HepG2 (cell line): ENCODE data around the gene PIK3IP1. TPM values are rescaled to one million over a fixed set of nuclear protein-coding genes. Genes with fewer than 3 reads are reported as not detected.
A peak's percentile ranks its signal among the peaks of the same experiment; 100 is the strongest.

Source experiments
- FOXK1 ChIP-seq: sonication (generic); formaldehyde crosslinking; IDR thresholded peaks from 2 replicates; pipeline ENCODE4 v1.4.0; 2020; ENCODE audit warnings: low read depth, missing genetic modification reagents, borderline replicate concordance
- JUNB ChIP-seq: sonication (generic); formaldehyde crosslinking; IDR thresholded peaks from 2 replicates; pipeline ENCODE4 v1.8.0; 2022; ENCODE audit warnings: missing genetic modification reagents, mild to moderate bottlenecking, borderline replicate concordance
- MIER2 ChIP-seq: IDR thresholded peaks from 2 replicates; pipeline ENCODE4 v1.6.1; 2016; ENCODE audit warnings: missing biosample characterization, missing genetic modification reagents
- MIER3 ChIP-seq: IDR thresholded peaks from 2 replicates; pipeline ENCODE4 v1.6.1; 2016; ENCODE audit warnings: missing compliant biosample characterization, borderline replicate concordance
- NFIC ChIP-seq: IDR thresholded peaks from 2 replicates; pipeline ENCODE4 v1.6.1; 2012; ENCODE audit warnings: mild to moderate bottlenecking, low read length, inconsistent platforms
- PAF1 ChIP-seq: IDR thresholded peaks from 2 replicates; pipeline ENCODE4 v1.6.1; 2016; ENCODE audit warnings: missing genetic modification reagents, missing compliant biosample characterization
- PBX2 ChIP-seq: IDR thresholded peaks from 2 replicates; pipeline ENCODE4 v1.6.1; 2016; ENCODE audit warnings: control low read depth
- POLR2A ChIP-seq, 2 experiments: IDR thresholded peaks; 2 replicates each; pipeline ENCODE4 v1.6.1; 2011; ENCODE audit warnings: low read depth in 2 of 2, low read length in 2 of 2, mild to moderate bottlenecking in 1 of 2, moderate library complexity in 1 of 2; ENCODE audit not compliant: insufficient read depth in 1 of 2
- PTBP1 ChIP-seq: fragments of 200-400 bp; formaldehyde crosslinking; IDR thresholded peaks from 2 replicates; pipeline ENCODE4 v1.6.1; 2018; ENCODE audit warnings: low read length, low read depth; ENCODE audit not compliant: poor library complexity, severe bottlenecking
- RBFOX2 ChIP-seq: fragments of 200-400 bp; formaldehyde crosslinking; IDR thresholded peaks from 2 replicates; pipeline ENCODE4 v1.6.1; 2017; ENCODE audit warnings: low read depth, mild to moderate bottlenecking, low read length
- RELA ChIP-seq: sonication (generic); formaldehyde crosslinking; IDR thresholded peaks from 2 replicates; pipeline ENCODE4 v1.4.0; 2020; ENCODE audit warnings: missing genetic modification reagents
- SP140L ChIP-seq: sonication (generic); formaldehyde crosslinking; IDR thresholded peaks from 2 replicates; pipeline ENCODE4 v1.4.0; 2020; ENCODE audit warnings: missing genetic modification reagents, borderline replicate concordance
- SP2 ChIP-seq: sonication (generic); formaldehyde crosslinking; IDR thresholded peaks from 2 replicates; pipeline ENCODE4 v1.5.1; 2020; ENCODE audit warnings: mild to moderate bottlenecking, missing genetic modification reagents
- SRY ChIP-seq: sonication (generic); formaldehyde crosslinking; IDR thresholded peaks from 2 replicates; pipeline ENCODE4 v1.8.0; 2022; ENCODE audit warnings: mild to moderate bottlenecking, missing genetic modification reagents
- STAT5B ChIP-seq: sonication (generic); formaldehyde crosslinking; IDR thresholded peaks from 2 replicates; pipeline ENCODE4 v1.4.0; 2020; ENCODE audit warnings: missing genetic modification reagents
- TARDBP ChIP-seq: sonication (generic); formaldehyde crosslinking; IDR thresholded peaks from 2 replicates; pipeline ENCODE4 v1.8.0; 2022; ENCODE audit warnings: mild to moderate bottlenecking, missing genetic modification reagents
- U2AF1 ChIP-seq: fragments of 200-400 bp; formaldehyde crosslinking; optimal IDR thresholded peaks from 2 replicates; pipeline ENCODE3; 2017; ENCODE audit warnings: mild to moderate bottlenecking, low read depth, low read length
- XRCC5 ChIP-seq: fragments of 200-400 bp; formaldehyde crosslinking; optimal IDR thresholded peaks from 2 replicates; pipeline ENCODE3; 2017; ENCODE audit warnings: mild to moderate bottlenecking, low read length
- ZBTB7B ChIP-seq: sonication (generic); formaldehyde crosslinking; IDR thresholded peaks from 2 replicates; pipeline ENCODE4 v1.4.0; 2020; ENCODE audit warnings: missing genetic modification reagents
- ZC3H13 ChIP-seq: sonication (generic); formaldehyde crosslinking; IDR thresholded peaks from 2 replicates; pipeline ENCODE4 v1.8.1; 2023; ENCODE audit warnings: mild to moderate bottlenecking, missing genetic modification reagents, moderate library complexity
- ZFP41 ChIP-seq: sonication (generic); formaldehyde crosslinking; IDR thresholded peaks from 2 replicates; pipeline ENCODE4 v1.4.0; 2020; ENCODE audit warnings: mild to moderate bottlenecking, missing genetic modification reagents, borderline replicate concordance
- ZFP82 ChIP-seq: sonication (generic); formaldehyde crosslinking; IDR thresholded peaks from 2 replicates; pipeline ENCODE4 v1.5.1; 2020; ENCODE audit warnings: mild to moderate bottlenecking, missing genetic modification reagents, borderline replicate concordance
- ZNF230 ChIP-seq: sonication (generic); formaldehyde crosslinking; IDR thresholded peaks from 2 replicates; pipeline ENCODE4 v1.4.0; 2020; ENCODE audit warnings: mild to moderate bottlenecking, missing genetic modification reagents
- ZNF382 ChIP-seq: sonication (generic); formaldehyde crosslinking; IDR thresholded peaks from 2 replicates; pipeline ENCODE4 v1.5.0; 2020; ENCODE audit warnings: missing genetic modification reagents, mild to moderate bottlenecking, borderline replicate concordance
- ZNF383 ChIP-seq: sonication (generic); formaldehyde crosslinking; IDR thresholded peaks from 2 replicates; pipeline ENCODE4 v1.4.0; 2020; ENCODE audit warnings: missing genetic modification reagents, mild to moderate bottlenecking, borderline replicate concordance
- ZNF430 ChIP-seq: sonication (generic); formaldehyde crosslinking; IDR thresholded peaks from 2 replicates; pipeline ENCODE4 v1.9.0; 2021; ENCODE audit warnings: mild to moderate bottlenecking, missing genetic modification reagents
- ZNF619 ChIP-seq: sonication (generic); formaldehyde crosslinking; IDR thresholded peaks from 2 replicates; pipeline ENCODE4 v1.4.0; 2020; ENCODE audit warnings: mild to moderate bottlenecking, missing genetic modification reagents
- ZNF761 ChIP-seq: sonication (generic); formaldehyde crosslinking; conservative IDR thresholded peaks from 2 replicates; pipeline ENCODE4 v1.4.0; 2020; ENCODE audit warnings: mild to moderate bottlenecking, missing genetic modification reagents
- ZNF768 ChIP-seq: sonication (generic); formaldehyde crosslinking; IDR thresholded peaks from 2 replicates; pipeline ENCODE4 v1.4.0; 2020; ENCODE audit warnings: missing genetic modification reagents
- polyA plus RNA-seq, 8 experiments: library from polyadenylated mRNA; depleted of rRNA in 3 of 8; stranded (reverse) in 7 of 8; unstranded in 1 of 8; fragments of >200 nt; fragmentation: Illumina TruSeq in 4 of 8; extraction: Trizol in 4 of 8; gene quantifications; 2 replicates each; pipeline versions ENCODE4 v1.2.1 to v1.2.3, GENCODE V29; 2011 to 2016; ENCODE audit warnings: low read depth in 4 of 8, missing spikeins in 1 of 8, mixed read lengths in 1 of 8; ENCODE audit not compliant: insufficient read depth in 1 of 8
- total RNA-seq, 5 experiments: library from RNA; depleted of rRNA; stranded (reverse); fragments of >200 nt; fragmentation: Illumina TruSeq; extraction: Trizol; gene quantifications; 2 replicates each; pipeline ENCODE4 v1.2.3, GENCODE V29; 2016; ENCODE audit warnings: low read depth in 1 of 5
- TF ChIP-seq, protein P1 (sequence below): sonication (generic); formaldehyde crosslinking; conservative IDR thresholded peaks from 2 replicates; pipeline ENCODE4 v1.5.0; 2020; ENCODE audit warnings: missing genetic modification reagents
- TF ChIP-seq, protein P2 (sequence below): sonication (generic); formaldehyde crosslinking; IDR thresholded peaks from 2 replicates; pipeline ENCODE4 v1.4.0; 2020; ENCODE audit warnings: missing genetic modification reagents

The PIK3IP1 gene
- total and polyA plus RNA-seq, 2 of the 13 experiments (the other 11 are each of a cell fraction or from before 2014, with no cell fraction given): 1.3 to 2.5 TPM

- TF ChIP-seq, protein P1, sequence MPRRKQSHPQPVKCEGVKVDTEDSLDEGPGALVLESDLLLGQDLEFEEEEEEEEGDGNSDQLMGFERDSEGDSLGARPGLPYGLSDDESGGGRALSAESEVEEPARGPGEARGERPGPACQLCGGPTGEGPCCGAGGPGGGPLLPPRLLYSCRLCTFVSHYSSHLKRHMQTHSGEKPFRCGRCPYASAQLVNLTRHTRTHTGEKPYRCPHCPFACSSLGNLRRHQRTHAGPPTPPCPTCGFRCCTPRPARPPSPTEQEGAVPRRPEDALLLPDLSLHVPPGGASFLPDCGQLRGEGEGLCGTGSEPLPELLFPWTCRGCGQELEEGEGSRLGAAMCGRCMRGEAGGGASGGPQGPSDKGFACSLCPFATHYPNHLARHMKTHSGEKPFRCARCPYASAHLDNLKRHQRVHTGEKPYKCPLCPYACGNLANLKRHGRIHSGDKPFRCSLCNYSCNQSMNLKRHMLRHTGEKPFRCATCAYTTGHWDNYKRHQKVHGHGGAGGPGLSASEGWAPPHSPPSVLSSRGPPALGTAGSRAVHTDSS (CRISPR knock-in tag): no peak
- TF ChIP-seq ZNF382 (CRISPR knock-in tag) (no peak), POLR2A (IDR thresholded peaks at IDR 0.05; ENCODE audit: insufficient read depth in 1 of 2, low read depth in 2 of 2, low read length in 2 of 2) (no peak), STAT5B (no peak), ZC3H13 (CRISPR knock-in tag) (no peak), ZNF619 (CRISPR knock-in tag) (no peak), ZNF761 (no peak), RELA (no peak), MIER3 (CRISPR knock-in tag) (no peak; the same call in 1 of the 2 replicates), FOXK1 (peak; percentile 43; the same call in 1 of the 2 replicates), PBX2 (CRISPR knock-in tag) (no peak), SRY (no peak), ZFP82 (CRISPR knock-in tag) (no peak), ZFP41 (CRISPR knock-in tag) (no peak), MIER2 (CRISPR knock-in tag) (no peak), JUNB (CRISPR knock-in tag) (no peak), NFIC (no peak), ZNF383 (CRISPR knock-in tag) (no peak), PAF1 (no peak), PTBP1 (no peak), ZNF230 (CRISPR knock-in tag) (no peak), ZNF768 (CRISPR knock-in tag) (no peak), XRCC5 (peak; percentile 39), ZBTB7B (no peak), ZNF430 (CRISPR knock-in tag) (no peak), TARDBP (CRISPR knock-in tag) (peak; percentile 21; the same call in 1 of the 2 replicates), RBFOX2 (no peak), SP2 (no peak), U2AF1 (no peak), SP140L (CRISPR knock-in tag) (no peak)
- TF ChIP-seq, protein P2, sequence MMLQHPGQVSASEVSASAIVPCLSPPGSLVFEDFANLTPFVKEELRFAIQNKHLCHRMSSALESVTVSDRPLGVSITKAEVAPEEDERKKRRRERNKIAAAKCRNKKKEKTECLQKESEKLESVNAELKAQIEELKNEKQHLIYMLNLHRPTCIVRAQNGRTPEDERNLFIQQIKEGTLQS (CRISPR knock-in tag): peak; percentile 61
Measured at GRCh38 chr22:31250740-31251600, 41.3 kb downstream of the PIK3IP1 start (continued).
